ENCODE results near the gene TCHHL1.

TCHHL1 gene

GRCh38 chr1:152039461-152039860 lies 49.4 kb downstream of the TCHHL1 start:
- TF ChIP-seq FOXP2 (optimal IDR thresholded peaks at IDR 0.05; ENCODE audit: borderline replicate concordance, extremely low read depth, extremely low read length, insufficient read depth) (no peak), TAF1 (IDR thresholded peaks at IDR 0.05; ENCODE audit: borderline replicate concordance, insufficient read depth, low read length) (no peak), SIN3A (IDR thresholded peaks at IDR 0.05; ENCODE audit: borderline replicate concordance, insufficient read depth, low read length) (no peak), POLR2AphosphoS5 (IDR thresholded peaks at IDR 0.05; ENCODE audit: low read depth, low read length) (no peak)

GRCh38 chr1:152038871-152039270 lies 50.0 kb downstream of the TCHHL1 start:
- TF ChIP-seq TAF1 (IDR thresholded peaks at IDR 0.05; ENCODE audit: borderline replicate concordance, insufficient read depth, low read length) (no peak), POLR2AphosphoS5 (IDR thresholded peaks at IDR 0.05; ENCODE audit: low read depth, low read length) (no peak), SIN3A (IDR thresholded peaks at IDR 0.05; ENCODE audit: borderline replicate concordance, insufficient read depth, low read length) (no peak), FOXP2 (optimal IDR thresholded peaks at IDR 0.05; ENCODE audit: borderline replicate concordance, extremely low read depth, extremely low read length, insufficient read depth) (no peak), REST (IDR thresholded peaks at IDR 0.05; ENCODE audit: insufficient read depth in 1 of 2, low read depth in 2 of 2, low read length in 2 of 2) (no peak)

- peak; percentile 81; the same call in 1 of the 2 replicates for TF ChIP-seq TAF1 (IDR thresholded peaks at IDR 0.05; ENCODE audit: borderline replicate concordance, insufficient read depth, low read length)
- TF ChIP-seq REST (IDR thresholded peaks at IDR 0.05; ENCODE audit: insufficient read depth in 1 of 2, low read depth in 2 of 2, low read length in 2 of 2) = no peak
- peak; percentile 76; the same call in 1 of the 2 replicates for TF ChIP-seq SIN3A (IDR thresholded peaks at IDR 0.05; ENCODE audit: borderline replicate concordance, insufficient read depth, low read length)
- TF ChIP-seq POLR2AphosphoS5 (IDR thresholded peaks at IDR 0.05; ENCODE audit: low read depth, low read length) = peak; percentile 99
- TF ChIP-seq FOXP2 (optimal IDR thresholded peaks at IDR 0.05; ENCODE audit: borderline replicate concordance, extremely low read depth, extremely low read length, insufficient read depth) = no peak
Measured at GRCh38 chr1:152036267-152037216, 52.3 kb downstream of the TCHHL1 start, which contains the start of gene S100A11. Gene S100A11 (minus strand): TSS chr1:152037004. CDS start chr1:152036915, 89 bp downstream.

GRCh38 chr1:152035539-152036266 lies 53.2 kb downstream of the TCHHL1 start:
- TF ChIP-seq FOXP2 (optimal IDR thresholded peaks at IDR 0.05; ENCODE audit: borderline replicate concordance, extremely low read depth, extremely low read length, insufficient read depth) (no peak), REST (IDR thresholded peaks at IDR 0.05; ENCODE audit: insufficient read depth in 1 of 2, low read depth in 2 of 2, low read length in 2 of 2) (no peak), TAF1 (IDR thresholded peaks at IDR 0.05; ENCODE audit: borderline replicate concordance, insufficient read depth, low read length) (no peak)
